Activated CD4-positive, alpha-beta T cell treated with anti-CD3 and anti-CD28 coated beads, Interleukin-2, amount 50 U/mL, for 48 hours (primary cell): Measurements from ENCODE around the gene LRMDA.

Experiments used
- DNase-seq, 2 experiments: peaks; one replicate each; pipeline ENCODE4 v3.0.0-alpha.2; 2020

The LRMDA gene

GRCh38 chr10:75449382-75450074 lies 18.1 kb downstream of the LRMDA start:
- no peak for DNase-seq

- no peak for DNase-seq
Measured at GRCh38 chr10:75450075-75450445, 18.6 kb downstream of the LRMDA start.

GRCh38 chr10:75450644-75451640 lies 19.5 kb downstream of the LRMDA start:
- no peak for DNase-seq

- no peak for DNase-seq
Measured at GRCh38 chr10:75451831-75452230, 20.4 kb downstream of the LRMDA start.

DNA sequence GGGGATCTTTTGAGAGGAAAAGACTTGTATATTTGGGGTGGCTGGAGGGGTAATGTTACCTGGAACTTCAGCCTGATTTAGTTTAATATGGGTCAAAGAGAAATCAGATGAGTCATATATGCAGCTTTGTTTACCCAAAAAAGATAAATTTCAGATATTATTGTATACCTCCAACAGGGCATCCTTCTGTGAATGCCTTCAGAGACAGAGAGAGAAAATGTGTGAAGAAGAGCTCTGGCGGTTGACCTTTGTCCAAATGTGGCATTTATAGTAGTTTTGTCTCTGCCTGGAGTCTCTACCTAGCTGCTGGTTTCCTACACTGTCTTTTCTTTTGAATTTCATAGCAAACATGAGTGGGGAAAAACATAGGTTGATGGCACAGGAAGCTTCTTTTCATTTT lies 21.6 kb downstream of the LRMDA start:
- no peak for DNase-seq

GRCh38 chr10:75456122-75456521 lies 24.7 kb downstream of the LRMDA start:
- no peak for DNase-seq

- no peak for DNase-seq
Measured at GRCh38 chr10:75460059-75460458, 28.6 kb downstream of the LRMDA start.

DNA sequence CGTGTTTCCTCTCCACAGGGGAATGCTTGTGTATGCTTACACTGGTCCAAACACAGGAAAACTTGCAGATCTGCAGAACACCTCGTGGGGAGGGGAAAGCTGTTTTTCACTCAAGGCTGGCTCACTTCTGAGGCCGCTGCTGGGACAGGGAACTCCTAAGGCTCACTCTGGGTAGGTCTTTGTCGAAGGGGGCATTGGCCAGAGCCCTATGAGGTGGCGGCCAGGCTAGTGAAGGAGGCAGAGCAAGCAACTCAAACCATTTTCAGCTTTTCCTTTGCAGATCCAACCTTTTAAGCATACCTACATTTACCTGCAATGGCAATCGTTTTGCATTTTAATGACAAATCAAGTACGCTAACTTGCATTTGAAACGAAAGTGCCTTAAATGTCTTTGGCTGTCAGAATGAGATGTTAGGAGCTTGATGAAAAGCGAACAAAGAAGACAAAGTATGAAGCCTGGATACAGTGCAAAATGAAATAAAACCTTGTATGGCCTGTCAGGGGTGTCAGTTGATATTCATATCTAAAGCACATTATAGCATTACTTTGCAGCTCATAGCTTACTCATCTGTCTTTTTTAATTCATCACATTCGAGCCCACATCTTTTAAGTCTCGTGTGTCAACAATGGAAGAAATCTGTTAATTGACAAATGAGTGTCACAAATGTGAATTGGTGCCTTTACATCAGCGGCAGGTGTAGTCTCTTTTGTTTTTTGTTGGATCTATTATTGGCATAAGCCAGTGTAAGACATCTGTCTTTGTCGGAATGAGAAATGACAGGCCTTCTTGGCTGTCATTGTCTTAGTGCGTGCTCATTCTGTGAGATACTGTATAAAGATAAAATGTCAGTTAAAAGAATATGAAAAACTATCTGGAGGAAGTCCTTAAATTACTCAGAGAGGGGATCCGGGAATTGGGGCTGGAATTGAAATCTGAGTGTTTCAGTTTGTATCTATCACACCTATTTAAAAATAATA lies 30.5 kb downstream of the LRMDA start:
- DNase-seq, result no peak

GRCh38 chr10:75462865-75463264 lies 31.4 kb downstream of the LRMDA start:
- no peak for DNase-seq

- DNase-seq, result no peak
Measured at GRCh38 chr10:75464478-75465449, 33.3 kb downstream of the LRMDA start.

- DNase-seq, result no peak
Measured at GRCh38 chr10:75465450-75465827, 34.0 kb downstream of the LRMDA start.

GRCh38 chr10:75466001-75466400 lies 34.6 kb downstream of the LRMDA start:
- no peak for DNase-seq

- no peak for DNase-seq
Measured at GRCh38 chr10:75466886-75467285, 35.5 kb downstream of the LRMDA start.

DNA sequence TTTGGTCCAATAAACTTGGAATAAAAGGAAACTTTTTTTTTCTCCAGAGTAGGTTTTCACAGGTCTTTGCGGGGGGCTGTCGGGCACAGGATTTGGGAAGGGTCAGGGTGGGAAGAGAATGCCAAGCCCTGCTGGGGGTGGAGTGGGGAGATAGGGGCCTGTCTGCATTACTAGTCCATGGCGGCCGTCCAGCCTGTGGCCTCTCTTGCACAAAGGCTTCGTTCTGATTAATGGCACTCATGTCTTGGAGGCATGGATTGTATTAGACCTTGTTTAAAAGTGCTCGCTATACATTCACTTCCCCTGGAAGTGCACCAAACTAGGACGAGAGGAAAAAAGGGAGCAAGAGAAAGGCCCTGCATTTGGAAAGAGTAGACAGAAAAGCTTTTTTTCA lies 37.2 kb downstream of the LRMDA start:
- no peak for DNase-seq

DNA sequence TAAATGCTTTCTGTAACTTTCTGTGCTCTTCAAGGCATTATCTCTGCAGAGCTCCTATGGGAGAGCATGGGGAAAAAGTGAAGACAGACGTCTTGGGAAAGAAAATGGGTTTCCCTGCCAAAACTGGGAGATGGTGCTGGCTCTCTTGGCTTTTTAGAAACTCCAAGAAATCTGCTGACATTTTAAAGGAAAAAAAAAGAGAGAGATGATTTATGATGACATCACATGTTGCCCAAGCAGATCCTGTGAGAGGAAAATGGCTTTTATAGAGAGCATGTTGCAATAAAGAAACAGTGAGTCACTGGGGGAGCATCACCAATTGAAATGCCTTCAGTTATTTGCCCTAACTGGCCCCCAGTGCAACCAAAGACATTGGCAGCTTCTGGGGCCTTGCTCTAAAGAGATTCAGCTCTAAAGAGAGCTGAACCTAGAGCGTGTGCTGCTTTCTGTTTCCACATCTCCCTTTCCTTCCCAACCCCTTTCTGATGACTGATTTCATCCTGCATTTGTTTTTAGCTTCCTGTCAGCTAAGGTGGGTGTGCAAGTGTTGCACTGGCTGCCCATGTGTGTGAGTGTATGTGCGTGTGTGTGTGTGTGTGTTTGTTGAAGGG lies 37.7 kb downstream of the LRMDA start:
- no peak for DNase-seq

DNA sequence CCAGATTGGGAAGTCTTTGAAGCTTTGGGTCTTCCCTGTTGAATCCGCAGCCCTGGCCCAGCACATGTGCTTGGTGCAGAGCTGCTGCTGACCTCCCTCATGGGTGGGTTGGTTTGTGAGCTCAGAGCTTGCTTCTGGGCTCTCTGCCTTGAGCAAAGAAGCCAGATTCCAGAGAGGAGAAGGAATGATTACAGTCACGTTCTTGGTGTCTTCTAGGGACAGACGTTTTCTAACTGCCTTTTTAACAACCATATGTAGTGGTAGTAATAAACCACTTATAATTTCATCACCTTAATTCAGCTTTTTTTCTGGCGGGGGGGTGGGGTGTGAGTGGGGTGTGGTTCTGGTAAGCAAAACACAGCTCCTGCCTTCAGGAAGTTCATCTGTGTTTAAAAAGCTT lies 39.5 kb downstream of the LRMDA start:
- DNase-seq, result no peak

- DNase-seq, result no peak
Measured at GRCh38 chr10:75472685-75473084, 41.3 kb downstream of the LRMDA start.

- no peak for DNase-seq
Measured at GRCh38 chr10:75474106-75474505, 42.7 kb downstream of the LRMDA start.

GRCh38 chr10:75475460-75476182 lies 44.2 kb downstream of the LRMDA start:
- no peak for DNase-seq

- DNase-seq, result no peak
Measured at GRCh38 chr10:75476569-75476968, 45.1 kb downstream of the LRMDA start.

- no peak for DNase-seq
Measured at GRCh38 chr10:75476985-75477384, 45.6 kb downstream of the LRMDA start.
